GM13976 (cell line): ENCODE data around the gene ARHGAP31.

ENCODE experiments used
- DNase-seq: peaks from one replicate; pipeline ENCODE4 v3.0.0; 2012; ENCODE audit warnings: low spot score
- in situ Hi-C: fragments of 300-500 bp; cut with MboI; formaldehyde crosslinking; loops from one replicate; pipeline ENCODE4 v1.12.0; 2022; ENCODE audit warnings: low sequenced_read_pairs, mixed read lengths, inconsistent platforms; ENCODE audit not compliant: unreplicated experiment
- TF ChIP-seq, protein P1 (sequence below): IDR thresholded peaks from 2 replicates; pipeline ENCODE4 v1.5.1; 2012; ENCODE audit warnings: borderline replicate concordance, mild to moderate bottlenecking; ENCODE audit not compliant: insufficient read depth; ENCODE audit errors: extremely low read depth, missing control alignments, control extremely low read depth

ARHGAP31 gene

DNA sequence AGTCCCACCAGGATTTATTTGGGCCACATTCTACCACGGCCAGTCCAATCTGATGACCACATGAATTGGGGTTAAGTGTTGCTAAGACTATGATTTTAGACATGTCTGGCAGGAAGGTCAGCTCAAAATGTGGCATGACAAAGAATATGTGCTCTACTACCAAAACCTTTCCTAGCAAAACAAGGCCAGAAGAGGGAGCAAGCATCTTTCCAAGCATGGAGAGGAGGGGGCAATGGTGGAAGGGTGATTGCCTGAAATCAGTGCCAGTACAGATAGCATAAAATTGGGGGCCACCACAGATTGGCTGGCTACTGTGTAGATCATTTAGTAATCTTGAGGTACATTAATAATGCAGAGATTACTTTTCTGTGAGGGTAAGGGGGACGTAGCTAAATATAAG is 126.0 kb downstream of the ARHGAP31 start:
- TF ChIP-seq, protein P1, sequence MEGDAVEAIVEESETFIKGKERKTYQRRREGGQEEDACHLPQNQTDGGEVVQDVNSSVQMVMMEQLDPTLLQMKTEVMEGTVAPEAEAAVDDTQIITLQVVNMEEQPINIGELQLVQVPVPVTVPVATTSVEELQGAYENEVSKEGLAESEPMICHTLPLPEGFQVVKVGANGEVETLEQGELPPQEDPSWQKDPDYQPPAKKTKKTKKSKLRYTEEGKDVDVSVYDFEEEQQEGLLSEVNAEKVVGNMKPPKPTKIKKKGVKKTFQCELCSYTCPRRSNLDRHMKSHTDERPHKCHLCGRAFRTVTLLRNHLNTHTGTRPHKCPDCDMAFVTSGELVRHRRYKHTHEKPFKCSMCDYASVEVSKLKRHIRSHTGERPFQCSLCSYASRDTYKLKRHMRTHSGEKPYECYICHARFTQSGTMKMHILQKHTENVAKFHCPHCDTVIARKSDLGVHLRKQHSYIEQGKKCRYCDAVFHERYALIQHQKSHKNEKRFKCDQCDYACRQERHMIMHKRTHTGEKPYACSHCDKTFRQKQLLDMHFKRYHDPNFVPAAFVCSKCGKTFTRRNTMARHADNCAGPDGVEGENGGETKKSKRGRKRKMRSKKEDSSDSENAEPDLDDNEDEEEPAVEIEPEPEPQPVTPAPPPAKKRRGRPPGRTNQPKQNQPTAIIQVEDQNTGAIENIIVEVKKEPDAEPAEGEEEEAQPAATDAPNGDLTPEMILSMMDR = no peak
- in situ Hi-C loops = no loop called here
- no peak for DNase-seq

DNA sequence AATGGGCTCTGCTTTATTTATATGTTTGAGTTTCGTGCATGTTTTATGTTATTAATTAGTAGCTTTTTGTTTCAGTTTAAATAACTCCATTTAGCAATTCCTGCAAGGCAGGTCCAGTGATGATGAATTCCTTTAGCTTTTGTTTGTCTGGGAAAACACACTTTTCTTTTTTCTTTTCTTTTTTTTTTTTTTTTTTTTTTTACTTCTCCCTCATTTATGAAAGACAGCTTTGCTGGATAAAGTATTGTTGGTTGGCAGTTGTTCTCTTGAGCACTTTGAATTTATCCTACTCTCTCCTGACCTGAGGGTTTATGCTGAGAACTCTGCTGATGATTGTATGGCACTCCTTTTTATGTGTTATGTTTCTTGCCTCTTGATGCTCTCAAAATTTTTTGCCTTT is 133.5 kb downstream of the ARHGAP31 start:
- TF ChIP-seq, protein P1 = no peak
- in situ Hi-C loops = no loop called here
- DNase-seq = no peak

DNA sequence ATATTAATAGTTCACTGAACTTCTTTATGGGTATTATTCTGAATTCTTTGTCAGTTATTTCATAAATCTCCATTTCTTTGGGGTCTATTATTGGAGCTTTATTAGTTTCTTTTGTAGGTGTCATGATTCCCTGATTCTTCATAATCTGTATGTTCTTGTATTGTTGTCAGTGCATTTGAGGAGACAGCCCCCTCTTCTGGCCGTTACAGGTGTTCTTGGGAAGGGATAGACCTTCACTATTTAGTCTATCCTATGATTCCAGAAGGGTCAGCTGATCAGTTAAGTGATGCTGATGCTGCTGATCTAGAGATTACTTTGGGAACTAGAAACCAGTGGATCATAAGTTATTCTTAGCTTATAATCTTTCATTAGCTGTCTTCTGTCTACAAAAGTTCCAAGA is 134.4 kb downstream of the ARHGAP31 start:
- in situ Hi-C loops = no loop called here
- TF ChIP-seq, protein P1 = no peak
- no peak for DNase-seq

DNA sequence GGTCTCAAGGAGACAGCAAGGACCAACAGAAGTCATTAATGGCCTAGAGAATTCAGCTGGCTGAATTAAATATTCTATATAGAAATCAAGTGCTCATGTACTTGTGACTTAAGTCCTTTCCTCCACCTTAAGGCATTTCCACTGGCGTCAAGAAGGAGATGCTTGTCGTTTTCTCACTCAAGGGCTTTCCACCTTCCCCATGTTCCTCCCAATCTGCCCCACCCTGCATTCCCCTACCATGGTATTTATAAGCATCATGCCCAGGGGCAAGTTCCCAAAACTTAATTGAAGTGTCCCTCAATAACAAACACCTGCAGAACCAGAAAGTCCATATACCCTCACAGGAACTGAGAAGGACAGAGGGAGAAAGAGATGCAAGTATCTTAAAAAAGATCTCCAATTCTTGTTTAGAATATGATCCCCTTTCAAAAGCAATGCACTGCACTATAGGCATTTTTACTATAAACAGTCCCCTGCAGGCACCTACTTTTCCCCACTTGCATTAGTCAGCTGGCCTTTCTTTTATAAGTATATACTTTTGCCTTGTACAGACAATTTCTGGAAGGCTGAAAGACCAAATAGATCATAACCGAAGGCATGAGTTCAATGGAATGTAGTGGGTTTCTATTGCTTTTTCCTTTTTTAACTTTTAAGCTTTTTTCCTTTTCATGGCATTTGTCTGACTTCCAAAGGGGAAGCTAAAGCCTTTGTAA is 139.6 kb downstream of the ARHGAP31 start:
- TF ChIP-seq, protein P1 = no peak
- in situ Hi-C loops = no loop called here
- DNase-seq = no peak

DNA sequence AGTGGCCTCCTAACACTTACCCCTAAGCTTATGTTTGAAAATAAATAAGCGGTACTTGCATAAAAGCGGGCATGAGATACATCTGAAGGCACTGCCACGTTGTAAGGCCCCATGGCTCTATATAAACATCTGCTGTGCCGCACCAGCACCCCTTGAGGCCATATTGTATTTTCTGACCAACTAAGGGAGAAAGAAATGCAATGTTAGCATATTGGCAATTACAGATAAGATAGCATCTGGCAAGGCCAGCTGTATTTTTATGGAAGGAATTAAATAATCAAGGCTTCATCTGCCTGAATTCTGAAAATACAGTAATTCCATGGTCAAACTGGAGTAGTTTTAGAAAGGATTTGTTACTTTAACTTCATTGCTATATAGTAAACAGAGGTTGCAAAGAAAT is 140.5 kb downstream of the ARHGAP31 start:
- no peak for DNase-seq
- in situ Hi-C loops = no loop called here
- TF ChIP-seq, protein P1 = no peak

DNA sequence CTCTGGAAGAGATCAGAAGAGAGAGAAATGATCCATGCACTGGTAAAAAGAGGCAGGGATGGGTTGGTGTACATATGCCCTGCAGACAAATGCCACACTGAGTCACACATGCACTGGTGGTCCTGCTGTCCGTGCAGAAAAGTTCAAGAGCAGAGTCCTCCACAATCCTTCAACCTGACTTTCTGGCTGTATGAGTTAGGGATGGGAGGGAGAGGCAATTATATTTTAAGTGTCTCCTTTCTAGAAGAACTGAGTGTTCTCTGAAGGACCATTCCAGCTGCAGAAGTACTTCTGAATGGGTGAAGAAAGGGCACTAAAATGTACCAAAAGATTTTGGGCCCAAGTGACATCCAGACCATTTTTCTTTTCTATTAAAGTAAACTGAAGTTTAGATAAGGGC is 142.8 kb downstream of the ARHGAP31 start:
- in situ Hi-C loops = no loop called here
- DNase-seq = no peak
- TF ChIP-seq, protein P1 = no peak
